ENCODE measurements around the gene C16orf96.

C16orf96 gene

DNA sequence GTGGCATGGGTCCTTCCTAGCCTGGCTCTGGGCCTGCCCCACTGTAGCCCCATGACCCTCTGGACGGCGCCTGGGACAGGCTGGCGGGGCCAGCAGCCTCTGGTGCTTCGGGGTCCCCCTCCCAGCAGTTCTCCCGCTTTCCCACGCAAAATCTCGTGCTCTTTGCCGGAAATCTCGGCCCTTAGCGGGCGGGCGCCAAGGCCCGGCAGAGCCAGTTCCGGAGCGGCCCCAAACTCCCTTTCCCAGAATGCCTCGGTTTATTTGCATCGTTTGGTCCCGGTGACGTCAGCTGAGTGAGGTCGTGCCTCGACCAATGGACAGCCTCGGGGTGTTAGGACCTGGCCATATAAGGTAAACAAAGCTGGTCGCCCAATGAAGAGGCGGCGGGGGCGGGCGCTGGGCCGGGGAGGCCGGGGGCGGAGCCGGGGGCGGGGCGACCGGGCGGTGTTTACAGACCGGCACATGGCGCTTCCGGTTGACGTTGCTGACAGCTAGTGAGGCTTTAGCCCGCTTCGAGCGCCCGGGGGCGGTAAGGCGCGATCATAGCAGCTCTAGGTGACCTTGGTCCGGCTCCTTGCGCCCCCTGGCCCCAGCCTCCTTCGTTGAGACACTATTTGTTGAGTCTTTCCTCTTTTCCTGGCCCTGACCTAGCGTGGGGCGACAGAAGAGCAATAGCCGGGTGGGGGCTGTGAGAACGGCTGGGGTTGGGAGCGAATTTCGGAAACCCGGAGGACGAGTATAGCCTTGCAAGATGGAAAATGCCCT lies 60.1 kb downstream of the C16orf96 start (continued):
- TF ChIP-seq, protein P1, sequence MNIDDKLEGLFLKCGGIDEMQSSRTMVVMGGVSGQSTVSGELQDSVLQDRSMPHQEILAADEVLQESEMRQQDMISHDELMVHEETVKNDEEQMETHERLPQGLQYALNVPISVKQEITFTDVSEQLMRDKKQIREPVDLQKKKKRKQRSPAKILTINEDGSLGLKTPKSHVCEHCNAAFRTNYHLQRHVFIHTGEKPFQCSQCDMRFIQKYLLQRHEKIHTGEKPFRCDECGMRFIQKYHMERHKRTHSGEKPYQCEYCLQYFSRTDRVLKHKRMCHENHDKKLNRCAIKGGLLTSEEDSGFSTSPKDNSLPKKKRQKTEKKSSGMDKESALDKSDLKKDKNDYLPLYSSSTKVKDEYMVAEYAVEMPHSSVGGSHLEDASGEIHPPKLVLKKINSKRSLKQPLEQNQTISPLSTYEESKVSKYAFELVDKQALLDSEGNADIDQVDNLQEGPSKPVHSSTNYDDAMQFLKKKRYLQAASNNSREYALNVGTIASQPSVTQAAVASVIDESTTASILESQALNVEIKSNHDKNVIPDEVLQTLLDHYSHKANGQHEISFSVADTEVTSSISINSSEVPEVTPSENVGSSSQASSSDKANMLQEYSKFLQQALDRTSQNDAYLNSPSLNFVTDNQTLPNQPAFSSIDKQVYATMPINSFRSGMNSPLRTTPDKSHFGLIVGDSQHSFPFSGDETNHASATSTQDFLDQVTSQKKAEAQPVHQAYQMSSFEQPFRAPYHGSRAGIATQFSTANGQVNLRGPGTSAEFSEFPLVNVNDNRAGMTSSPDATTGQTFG (tag by site-specific recombination; IDR thresholded peaks at IDR 0.05; ENCODE audit: borderline replicate concordance) = no peak
- TF ChIP-seq ZNF624 (tag by site-specific recombination; IDR thresholded peaks at IDR 0.05) = no peak
- TF ChIP-seq ZNF24 (tag by site-specific recombination; IDR thresholded peaks at IDR 0.05) = 0 out of 2 replicates have a peak, but pooled peaks have one; percentile 56
- TF ChIP-seq ZNF112 (tag by site-specific recombination; IDR thresholded peaks at IDR 0.05) = no peak
- TF ChIP-seq, protein P2, sequence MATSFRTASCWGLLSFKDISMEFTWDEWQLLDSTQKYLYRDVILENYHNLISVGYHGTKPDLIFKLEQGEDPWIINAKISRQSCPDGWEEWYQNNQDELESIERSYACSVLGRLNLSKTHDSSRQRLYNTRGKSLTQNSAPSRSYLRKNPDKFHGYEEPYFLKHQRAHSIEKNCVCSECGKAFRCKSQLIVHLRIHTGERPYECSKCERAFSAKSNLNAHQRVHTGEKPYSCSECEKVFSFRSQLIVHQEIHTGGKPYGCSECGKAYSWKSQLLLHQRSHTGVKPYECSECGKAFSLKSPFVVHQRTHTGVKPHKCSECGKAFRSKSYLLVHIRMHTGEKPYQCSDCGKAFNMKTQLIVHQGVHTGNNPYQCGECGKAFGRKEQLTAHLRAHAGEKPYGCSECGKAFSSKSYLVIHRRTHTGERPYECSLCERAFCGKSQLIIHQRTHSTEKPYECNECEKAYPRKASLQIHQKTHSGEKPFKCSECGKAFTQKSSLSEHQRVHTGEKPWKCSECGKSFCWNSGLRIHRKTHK (tag by site-specific recombination; IDR thresholded peaks at IDR 0.05) = no peak
- TF ChIP-seq ZFP3 (tag by site-specific recombination; IDR thresholded peaks at IDR 0.05; ENCODE audit: low read depth) = no peak
- no peak for TF ChIP-seq SETDB1 (IDR thresholded peaks at IDR 0.05; ENCODE audit: insufficient read length, low read length)
- TF ChIP-seq ZNF658 (tag by site-specific recombination; IDR thresholded peaks at IDR 0.05) = no peak
- no peak for TF ChIP-seq ZNF747 (tag by site-specific recombination; IDR thresholded peaks at IDR 0.05)
- TF ChIP-seq HOXA7 (CRISPR knock-in tag; IDR thresholded peaks at IDR 0.05; ENCODE audit: borderline replicate concordance) = no peak
- TF ChIP-seq, protein P3, sequence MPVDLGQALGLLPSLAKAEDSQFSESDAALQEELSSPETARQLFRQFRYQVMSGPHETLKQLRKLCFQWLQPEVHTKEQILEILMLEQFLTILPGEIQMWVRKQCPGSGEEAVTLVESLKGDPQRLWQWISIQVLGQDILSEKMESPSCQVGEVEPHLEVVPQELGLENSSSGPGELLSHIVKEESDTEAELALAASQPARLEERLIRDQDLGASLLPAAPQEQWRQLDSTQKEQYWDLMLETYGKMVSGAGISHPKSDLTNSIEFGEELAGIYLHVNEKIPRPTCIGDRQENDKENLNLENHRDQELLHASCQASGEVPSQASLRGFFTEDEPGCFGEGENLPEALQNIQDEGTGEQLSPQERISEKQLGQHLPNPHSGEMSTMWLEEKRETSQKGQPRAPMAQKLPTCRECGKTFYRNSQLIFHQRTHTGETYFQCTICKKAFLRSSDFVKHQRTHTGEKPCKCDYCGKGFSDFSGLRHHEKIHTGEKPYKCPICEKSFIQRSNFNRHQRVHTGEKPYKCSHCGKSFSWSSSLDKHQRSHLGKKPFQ (tag by site-specific recombination; IDR thresholded peaks at IDR 0.05) = no peak
- no peak for TF ChIP-seq ZNF366 (tag by site-specific recombination; conservative IDR thresholded peaks at IDR 0.05)
- TF ChIP-seq ZFP37 (tag by site-specific recombination; IDR thresholded peaks at IDR 0.05) = no peak
- TF ChIP-seq, protein P4, sequence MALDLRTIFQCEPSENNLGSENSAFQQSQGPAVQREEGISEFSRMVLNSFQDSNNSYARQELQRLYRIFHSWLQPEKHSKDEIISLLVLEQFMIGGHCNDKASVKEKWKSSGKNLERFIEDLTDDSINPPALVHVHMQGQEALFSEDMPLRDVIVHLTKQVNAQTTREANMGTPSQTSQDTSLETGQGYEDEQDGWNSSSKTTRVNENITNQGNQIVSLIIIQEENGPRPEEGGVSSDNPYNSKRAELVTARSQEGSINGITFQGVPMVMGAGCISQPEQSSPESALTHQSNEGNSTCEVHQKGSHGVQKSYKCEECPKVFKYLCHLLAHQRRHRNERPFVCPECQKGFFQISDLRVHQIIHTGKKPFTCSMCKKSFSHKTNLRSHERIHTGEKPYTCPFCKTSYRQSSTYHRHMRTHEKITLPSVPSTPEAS (tag by site-specific recombination; IDR thresholded peaks at IDR 0.05) = no peak
- peak; percentile 90 for TF ChIP-seq SP3 (tag by site-specific recombination; IDR thresholded peaks at IDR 0.05)
- TF ChIP-seq ZNF174 (tag by site-specific recombination; IDR thresholded peaks at IDR 0.05) = no peak
- peak; percentile 99 for TF ChIP-seq ZBTB8A (tag by site-specific recombination; IDR thresholded peaks at IDR 0.05)
- no peak for TF ChIP-seq ZNF521 (tag by site-specific recombination; IDR thresholded peaks at IDR 0.05)
- no peak for TF ChIP-seq WT1 (tag by site-specific recombination; IDR thresholded peaks at IDR 0.05)
- no peak for TF ChIP-seq ZNF274 (IDR thresholded peaks at IDR 0.05; ENCODE audit: low read length)
- no peak for TF ChIP-seq ZNF274 (tag by site-specific recombination; IDR thresholded peaks at IDR 0.05; ENCODE audit: borderline replicate concordance)
- TF ChIP-seq ZBTB17 (tag by site-specific recombination; IDR thresholded peaks at IDR 0.05) = no peak
- no peak for TF ChIP-seq ZNF239 (tag by site-specific recombination; IDR thresholded peaks at IDR 0.05)
- TF ChIP-seq REPIN1 (tag by site-specific recombination; IDR thresholded peaks at IDR 0.05; ENCODE audit: low read depth) = no peak
- TF ChIP-seq, protein P5, sequence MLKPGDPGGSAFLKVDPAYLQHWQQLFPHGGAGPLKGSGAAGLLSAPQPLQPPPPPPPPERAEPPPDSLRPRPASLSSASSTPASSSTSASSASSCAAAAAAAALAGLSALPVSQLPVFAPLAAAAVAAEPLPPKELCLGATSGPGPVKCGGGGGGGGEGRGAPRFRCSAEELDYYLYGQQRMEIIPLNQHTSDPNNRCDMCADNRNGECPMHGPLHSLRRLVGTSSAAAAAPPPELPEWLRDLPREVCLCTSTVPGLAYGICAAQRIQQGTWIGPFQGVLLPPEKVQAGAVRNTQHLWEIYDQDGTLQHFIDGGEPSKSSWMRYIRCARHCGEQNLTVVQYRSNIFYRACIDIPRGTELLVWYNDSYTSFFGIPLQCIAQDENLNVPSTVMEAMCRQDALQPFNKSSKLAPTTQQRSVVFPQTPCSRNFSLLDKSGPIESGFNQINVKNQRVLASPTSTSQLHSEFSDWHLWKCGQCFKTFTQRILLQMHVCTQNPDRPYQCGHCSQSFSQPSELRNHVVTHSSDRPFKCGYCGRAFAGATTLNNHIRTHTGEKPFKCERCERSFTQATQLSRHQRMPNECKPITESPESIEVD (tag by site-specific recombination; IDR thresholded peaks at IDR 0.05) = no peak
- no peak for TF ChIP-seq ZNF202 (tag by site-specific recombination; IDR thresholded peaks at IDR 0.05; ENCODE audit: borderline replicate concordance)
- TF ChIP-seq, protein P6, sequence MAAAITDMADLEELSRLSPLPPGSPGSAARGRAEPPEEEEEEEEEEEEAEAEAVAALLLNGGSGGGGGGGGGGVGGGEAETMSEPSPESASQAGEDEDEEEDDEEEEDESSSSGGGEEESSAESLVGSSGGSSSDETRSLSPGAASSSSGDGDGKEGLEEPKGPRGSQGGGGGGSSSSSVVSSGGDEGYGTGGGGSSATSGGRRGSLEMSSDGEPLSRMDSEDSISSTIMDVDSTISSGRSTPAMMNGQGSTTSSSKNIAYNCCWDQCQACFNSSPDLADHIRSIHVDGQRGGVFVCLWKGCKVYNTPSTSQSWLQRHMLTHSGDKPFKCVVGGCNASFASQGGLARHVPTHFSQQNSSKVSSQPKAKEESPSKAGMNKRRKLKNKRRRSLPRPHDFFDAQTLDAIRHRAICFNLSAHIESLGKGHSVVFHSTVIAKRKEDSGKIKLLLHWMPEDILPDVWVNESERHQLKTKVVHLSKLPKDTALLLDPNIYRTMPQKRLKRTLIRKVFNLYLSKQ (tag by site-specific recombination; IDR thresholded peaks at IDR 0.05; ENCODE audit: borderline replicate concordance) = no peak
- TF ChIP-seq ZNF132 (tag by site-specific recombination; IDR thresholded peaks at IDR 0.05; ENCODE audit: borderline replicate concordance) = no peak
- TF ChIP-seq ZNF19 (tag by site-specific recombination; IDR thresholded peaks at IDR 0.05; ENCODE audit: low read depth) = no peak
- TF ChIP-seq, protein P7, sequence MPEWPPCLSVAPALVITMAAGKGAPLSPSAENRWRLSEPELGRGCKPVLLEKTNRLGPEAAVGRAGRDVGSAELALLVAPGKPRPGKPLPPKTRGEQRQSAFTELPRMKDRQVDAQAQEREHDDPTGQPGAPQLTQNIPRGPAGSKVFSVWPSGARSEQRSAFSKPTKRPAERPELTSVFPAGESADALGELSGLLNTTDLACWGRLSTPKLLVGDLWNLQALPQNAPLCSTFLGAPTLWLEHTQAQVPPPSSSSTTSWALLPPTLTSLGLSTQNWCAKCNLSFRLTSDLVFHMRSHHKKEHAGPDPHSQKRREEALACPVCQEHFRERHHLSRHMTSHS (tag by site-specific recombination; IDR thresholded peaks at IDR 0.05) = no peak

Data from HEK293 (cell line).